ENCODE measurements around the gene RFESD.

GRCh38 chr5:95664204-95664786 lies 17.7 kb downstream of the RFESD start:
- TF ChIP-seq, protein P1, sequence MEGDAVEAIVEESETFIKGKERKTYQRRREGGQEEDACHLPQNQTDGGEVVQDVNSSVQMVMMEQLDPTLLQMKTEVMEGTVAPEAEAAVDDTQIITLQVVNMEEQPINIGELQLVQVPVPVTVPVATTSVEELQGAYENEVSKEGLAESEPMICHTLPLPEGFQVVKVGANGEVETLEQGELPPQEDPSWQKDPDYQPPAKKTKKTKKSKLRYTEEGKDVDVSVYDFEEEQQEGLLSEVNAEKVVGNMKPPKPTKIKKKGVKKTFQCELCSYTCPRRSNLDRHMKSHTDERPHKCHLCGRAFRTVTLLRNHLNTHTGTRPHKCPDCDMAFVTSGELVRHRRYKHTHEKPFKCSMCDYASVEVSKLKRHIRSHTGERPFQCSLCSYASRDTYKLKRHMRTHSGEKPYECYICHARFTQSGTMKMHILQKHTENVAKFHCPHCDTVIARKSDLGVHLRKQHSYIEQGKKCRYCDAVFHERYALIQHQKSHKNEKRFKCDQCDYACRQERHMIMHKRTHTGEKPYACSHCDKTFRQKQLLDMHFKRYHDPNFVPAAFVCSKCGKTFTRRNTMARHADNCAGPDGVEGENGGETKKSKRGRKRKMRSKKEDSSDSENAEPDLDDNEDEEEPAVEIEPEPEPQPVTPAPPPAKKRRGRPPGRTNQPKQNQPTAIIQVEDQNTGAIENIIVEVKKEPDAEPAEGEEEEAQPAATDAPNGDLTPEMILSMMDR (IDR thresholded peaks at IDR 0.05; ENCODE audit: poor library complexity): peak; percentile 94
- TF ChIP-seq EZH2 (IDR thresholded peaks at IDR 0.05; ENCODE audit: borderline replicate concordance): no peak
